HEK293 (cell line): ENCODE measurements around the gene MOCS3.

ENCODE experiments used
- CTCF ChIA-PET: fragments of 350-600 bp; formaldehyde crosslinking; extraction: SDS; loops from one replicate; lab custom pipeline; 2021; ENCODE audit warnings: antibody characterized with exemption; lab: Yijun Ruan, JAX
- POLR2A ChIA-PET: fragments of 300-600 bp; formaldehyde crosslinking; extraction: SDS; loops from one replicate; lab custom pipeline; 2020; ENCODE audit warnings: antibody characterized with exemption, inconsistent platforms; lab: Yijun Ruan, JAX
- H3K27ac ChIP-seq: fragments of 200-500 bp; sonication (Bioruptor generic); 2 replicates; pipeline ENCODE4 v1.5.1; 2014; ENCODE audit warnings: low read depth, low read length, control low read depth, inconsistent platforms; ENCODE audit errors: extremely low read depth
- H3K36me3 ChIP-seq, 2 experiments: fragments of 200-500 bp in 1 of 2; sonication (Bioruptor generic) in 1 of 2; 1 replicate in 1 of 2; 2 replicates in 1 of 2; pipeline ENCODE4 v1.5.1; 2014 to 2017; ENCODE audit warnings: inconsistent platforms in 2 of 2, low read length in 2 of 2; ENCODE audit not compliant: control insufficient read depth in 2 of 2, insufficient read depth in 1 of 2
- H3K4me1 ChIP-seq: fragments of 200-500 bp; sonication (Bioruptor generic); 2 replicates; pipeline ENCODE4 v1.5.1; 2014; ENCODE audit warnings: mild to moderate bottlenecking, low read length, inconsistent platforms; ENCODE audit not compliant: control insufficient read depth, insufficient read depth
- H3K4me3 ChIP-seq: 2 replicates; pipeline ENCODE4 v1.5.1; 2011; ENCODE audit warnings: low read depth, mild to moderate bottlenecking, control low read depth, low read length, moderate library complexity
- H3K9me3 ChIP-seq: fragments of 200-500 bp; sonication (Bioruptor generic); 2 replicates; pipeline ENCODE4 v1.5.1; 2014; ENCODE audit warnings: low read depth, low read length, inconsistent platforms; ENCODE audit not compliant: control insufficient read depth, insufficient read depth
- ZFP37 ChIP-seq: fragments of 450-650 bp; formaldehyde crosslinking; IDR thresholded peaks from 2 replicates; pipeline ENCODE4 v1.5.1; 2016; ENCODE audit warnings: missing biosample characterization, missing genetic modification characterization
- ZNF10 ChIP-seq: fragments of 450-650 bp; formaldehyde crosslinking; IDR thresholded peaks from 2 replicates; pipeline ENCODE4 v1.5.1; 2017; ENCODE audit warnings: missing biosample characterization, missing genetic modification characterization

MOCS3 gene

DNA sequence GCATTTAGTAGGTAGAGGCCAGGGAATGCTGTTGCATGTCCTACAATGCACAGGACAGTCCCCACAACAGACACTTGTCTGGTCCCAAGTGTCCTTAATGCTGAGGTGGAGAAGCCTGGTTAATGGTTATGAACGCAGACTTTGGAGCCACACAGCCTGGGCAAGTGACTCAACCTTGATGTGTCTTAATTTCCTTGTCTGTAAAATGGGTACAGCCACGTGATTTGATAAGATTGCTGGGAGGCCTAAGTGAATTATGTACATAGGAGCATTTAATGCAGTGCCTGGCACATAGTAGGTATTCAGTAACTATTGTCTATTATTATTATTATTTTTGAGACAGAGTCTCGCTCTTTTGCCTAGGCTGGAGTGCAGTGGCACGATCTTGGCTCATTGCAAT is 52.9 kb downstream of the MOCS3 start (continued):
- TF ChIP-seq ZNF10 (tag by site-specific recombination), result no peak

DNA sequence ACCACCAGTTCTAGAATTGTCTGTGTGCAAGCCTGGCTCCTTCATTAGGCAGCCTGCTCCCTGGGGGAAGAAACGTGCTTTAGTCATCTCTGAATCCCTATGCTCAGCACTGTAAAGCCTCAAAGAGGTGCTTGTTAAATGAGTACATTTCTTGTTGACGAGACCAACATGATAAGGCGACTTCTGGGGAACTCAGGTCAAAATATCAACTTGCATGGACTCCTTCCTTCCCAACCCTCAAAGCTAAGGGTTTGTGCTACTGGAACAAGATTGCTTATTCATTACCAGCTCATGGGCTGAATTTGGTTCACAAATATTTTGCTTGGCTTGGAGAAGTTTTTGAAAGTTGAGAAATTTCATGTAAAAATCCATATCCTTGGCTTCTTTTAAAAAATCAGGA is 53.7 kb downstream of the MOCS3 start:
- no peak for TF ChIP-seq ZFP37
- TF ChIP-seq, all 188 proteins: peak for 0
- no peaks in the 10 kb centered on the region for H3K9me3 ChIP-seq
- H3K27ac ChIP-seq, result no peak overlapping the region
- CTCF ChIA-PET, result interaction anchor here (0.6 to 1.2 kb wide), 3 partner anchors 21 to 114 kb away, joined by 3 to 4 read pairs (median 4); no protein-coding TSS in a partner anchor
- POLR2A ChIA-PET, result no interaction called here
- no peak overlapping the region for H3K4me3 ChIP-seq
- H3K4me1 ChIP-seq, result no peaks in the 10 kb centered on the region
- peaks cover 0 to 15% of the 10 kb centered on the region in 2 experiments; a peak in 1 of 3 replicates for H3K36me3 ChIP-seq
